WTC11 (cell line): ENCODE measurements around the gene POU2F1. TPM values are rescaled to one million over a fixed set of nuclear protein-coding genes. Genes with fewer than 3 reads are reported as not detected.

Source experiments
- ATAC-seq: fragments of 200-7000 bp; cut with Tn5 transposase; 2 replicates; pipeline ENCODE4 v1.10.0; 2021; ENCODE audit warnings: mild to moderate bottlenecking, moderate library complexity
- CTCF ChIA-PET: fragments of 300-600 bp; sonication (Branson Sonifier 250); formaldehyde crosslinking; loops from one replicate; lab custom pipeline; 2021; ENCODE audit warnings: antibody characterized with exemption; lab: Charles Lee
- POLR2A ChIA-PET: fragments of 350-600 bp; sonication (Branson Sonifier 250); formaldehyde crosslinking; loops from one replicate; lab custom pipeline; 2021; ENCODE audit warnings: antibody characterized with exemption; lab: Charles Lee
- DNase-seq: peaks from one replicate; pipeline ENCODE4 v3.0.0; 2021; ENCODE audit warnings: low spot score
- H3K27ac Mint-ChIP-seq: 2 replicates; pipeline ENCODE4 v1.8.0; 2021; ENCODE audit warnings: mixed read lengths
- H3K27me3 Mint-ChIP-seq: 2 replicates; pipeline ENCODE4 v1.8.0; 2021; ENCODE audit warnings: low read depth, mild to moderate bottlenecking, moderate library complexity, mixed read lengths
- H3K36me3 Mint-ChIP-seq: 2 replicates; pipeline ENCODE4 v1.8.0; 2021; ENCODE audit warnings: mixed read lengths
- H3K4me1 Mint-ChIP-seq: 2 replicates; pipeline ENCODE4 v1.8.0; 2022; ENCODE audit warnings: mixed read lengths
- H3K4me3 Mint-ChIP-seq: 2 replicates; pipeline ENCODE4 v1.8.0; 2021; ENCODE audit warnings: mild to moderate bottlenecking, moderate library complexity, mixed read lengths
- H3K9me3 Mint-ChIP-seq: 2 replicates; pipeline ENCODE4 v1.8.0; 2021; ENCODE audit warnings: mixed read lengths
- CREM ChIP-seq: sonication (generic); formaldehyde crosslinking; IDR thresholded peaks from 2 replicates; pipeline ENCODE4 v1.8.1; 2022; ENCODE audit warnings: mild to moderate bottlenecking, missing genetic modification reagents, moderate library complexity
- ERG ChIP-seq: fragments of 250-450 bp; sonication (Bioruptor Pico); IDR thresholded peaks from 2 replicates; pipeline ENCODE4 v1.8.0; 2021; ENCODE audit warnings: mild to moderate bottlenecking
- ETV6 ChIP-seq: sonication (generic); formaldehyde crosslinking; IDR thresholded peaks from 2 replicates; pipeline ENCODE4 v1.8.1; 2022; ENCODE audit warnings: mild to moderate bottlenecking, missing genetic modification reagents
- OVOL2 ChIP-seq: fragments of 250-450 bp; sonication (Bioruptor Pico); IDR thresholded peaks from 2 replicates; pipeline ENCODE4 v1.9.0; 2021; ENCODE audit warnings: mild to moderate bottlenecking, borderline replicate concordance
- TP53 ChIP-seq: sonication (generic); formaldehyde crosslinking; IDR thresholded peaks from 2 replicates; pipeline ENCODE4 v1.8.1; 2023; ENCODE audit warnings: mild to moderate bottlenecking, missing genetic modification reagents
- ZNF281 ChIP-seq: sonication (generic); formaldehyde crosslinking; IDR thresholded peaks from 2 replicates; pipeline ENCODE4 v1.8.0; 2023; ENCODE audit warnings: mild to moderate bottlenecking, missing genetic modification reagents
- ZNF416 ChIP-seq: fragments of 250-450 bp; sonication (Bioruptor Pico); IDR thresholded peaks from 2 replicates; pipeline ENCODE4 v1.9.0; 2021; ENCODE audit warnings: mild to moderate bottlenecking, inconsistent platforms
- total RNA-seq: library from RNA; stranded (reverse); gene quantifications from 3 replicates; pipeline ENCODE4 v1.2.3, GENCODE V29; 2021
- TF ChIP-seq, protein P1 (sequence below): sonication (generic); formaldehyde crosslinking; IDR thresholded peaks from 2 replicates; pipeline ENCODE4 v1.8.1; 2023; ENCODE audit warnings: mild to moderate bottlenecking, missing genetic modification reagents, borderline replicate concordance

The POU2F1 gene
- total RNA-seq, 1 experiment from 2014 or later: 51.3 TPM

DNA sequence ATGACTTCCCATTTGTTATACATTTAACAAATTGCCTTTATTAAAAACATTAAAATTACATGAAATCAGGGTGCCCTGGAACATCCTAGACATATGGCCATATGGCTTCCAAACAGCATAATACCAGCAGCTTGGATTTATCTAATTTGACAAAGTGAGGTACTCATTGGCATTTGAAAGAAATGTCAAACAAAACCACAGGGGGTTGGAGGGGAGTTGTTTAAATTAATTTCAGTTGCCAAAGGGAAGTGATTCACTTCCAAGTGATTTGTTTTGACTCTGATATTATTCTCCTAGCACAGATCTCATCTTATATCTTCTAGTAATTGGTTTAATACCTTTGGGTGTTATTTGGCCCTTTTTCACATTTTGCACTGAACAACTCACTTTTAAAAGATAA is 24.5 kb upstream of the POU2F1 start:
- ATAC-seq (no peak), DNase-seq (no peak)
- ChIA-PET CTCF (interaction anchor here (1.8 kb wide), 1 partner anchor 58 kb away, joined by 3 read pairs; no protein-coding TSS in a partner anchor), POLR2A (no interaction called here)
- H3K27ac Mint-ChIP-seq: no peak overlapping the region
- H3K4me3 Mint-ChIP-seq: no peak overlapping the region
- H3K27me3 Mint-ChIP-seq: peaks cover 4% of the 10 kb centered on the region
- H3K9me3 Mint-ChIP-seq: no peaks in the 10 kb centered on the region; the same call in 1 of the 2 replicates
- H3K4me1 Mint-ChIP-seq: peaks cover 31% of the 10 kb centered on the region
- H3K36me3 Mint-ChIP-seq: no peaks in the 10 kb centered on the region
- TF ChIP-seq TP53: no peak
- TF ChIP-seq, all 79 proteins: peak for 0

- POLR2A ChIA-PET: interaction anchor here (1.7 kb wide), 1 partner anchor 23 kb away, joined by 5 read pairs; the partner anchor contains the start of gene POU2F1
Observed at GRCh38 chr1:167197236-167197635, 23.4 kb upstream of the POU2F1 start.

GRCh38 chr1:167197692-167198091 is 23.0 kb upstream of the POU2F1 start:
- ChIA-PET CTCF (interaction anchor here (0.7 to 2.0 kb wide), 4 partner anchors 10 to 290 kb away, joined by 3 to 14 read pairs (median 5); partner anchors contain the start of gene POU2F1), POLR2A (interaction anchor here (1.7 kb wide), 1 partner anchor 23 kb away, joined by 5 read pairs; the partner anchor contains the start of gene POU2F1)
- TF ChIP-seq OVOL2 (CRISPR knock-in tag) (no peak), ERG (CRISPR knock-in tag) (no peak), ZNF281 (CRISPR knock-in tag) (no peak), ZNF416 (CRISPR knock-in tag) (no peak)
- TF ChIP-seq, protein P1, sequence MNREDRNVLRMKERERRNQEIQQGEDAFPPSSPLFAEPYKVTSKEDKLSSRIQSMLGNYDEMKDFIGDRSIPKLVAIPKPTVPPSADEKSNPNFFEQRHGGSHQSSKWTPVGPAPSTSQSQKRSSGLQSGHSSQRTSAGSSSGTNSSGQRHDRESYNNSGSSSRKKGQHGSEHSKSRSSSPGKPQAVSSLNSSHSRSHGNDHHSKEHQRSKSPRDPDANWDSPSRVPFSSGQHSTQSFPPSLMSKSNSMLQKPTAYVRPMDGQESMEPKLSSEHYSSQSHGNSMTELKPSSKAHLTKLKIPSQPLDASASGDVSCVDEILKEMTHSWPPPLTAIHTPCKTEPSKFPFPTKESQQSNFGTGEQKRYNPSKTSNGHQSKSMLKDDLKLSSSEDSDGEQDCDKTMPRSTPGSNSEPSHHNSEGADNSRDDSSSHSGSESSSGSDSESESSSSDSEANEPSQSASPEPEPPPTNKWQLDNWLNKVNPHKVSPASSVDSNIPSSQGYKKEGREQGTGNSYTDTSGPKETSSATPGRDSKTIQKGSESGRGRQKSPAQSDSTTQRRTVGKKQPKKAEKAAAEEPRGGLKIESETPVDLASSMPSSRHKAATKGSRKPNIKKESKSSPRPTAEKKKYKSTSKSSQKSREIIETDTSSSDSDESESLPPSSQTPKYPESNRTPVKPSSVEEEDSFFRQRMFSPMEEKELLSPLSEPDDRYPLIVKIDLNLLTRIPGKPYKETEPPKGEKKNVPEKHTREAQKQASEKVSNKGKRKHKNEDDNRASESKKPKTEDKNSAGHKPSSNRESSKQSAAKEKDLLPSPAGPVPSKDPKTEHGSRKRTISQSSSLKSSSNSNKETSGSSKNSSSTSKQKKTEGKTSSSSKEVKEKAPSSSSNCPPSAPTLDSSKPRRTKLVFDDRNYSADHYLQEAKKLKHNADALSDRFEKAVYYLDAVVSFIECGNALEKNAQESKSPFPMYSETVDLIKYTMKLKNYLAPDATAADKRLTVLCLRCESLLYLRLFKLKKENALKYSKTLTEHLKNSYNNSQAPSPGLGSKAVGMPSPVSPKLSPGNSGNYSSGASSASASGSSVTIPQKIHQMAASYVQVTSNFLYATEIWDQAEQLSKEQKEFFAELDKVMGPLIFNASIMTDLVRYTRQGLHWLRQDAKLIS (CRISPR knock-in tag): no peak
- Mint-ChIP-seq H3K27me3 (peaks cover 4% of the 10 kb centered on the region), H3K9me3 (no peaks in the 10 kb centered on the region; the same call in 1 of the 2 replicates), H3K27ac (no peak overlapping the region), H3K4me1 (peaks cover 37% of the 10 kb centered on the region), H3K36me3 (no peaks in the 10 kb centered on the region), H3K4me3 (no peak overlapping the region)
- DNase-seq: no peak
- ATAC-seq: peak; percentile 30; the same call in 1 of the 2 replicates

More at GRCh38 chr1:167197236-167197635, 23.4 kb upstream of the POU2F1 start:
- H3K4me3 Mint-ChIP-seq: no peak overlapping the region
- DNase-seq: no peak
- no peak overlapping the region for H3K27ac Mint-ChIP-seq
- H3K27me3 Mint-ChIP-seq: peaks cover 4% of the 10 kb centered on the region
- no peak for TF ChIP-seq CREM
- H3K4me1 Mint-ChIP-seq: peaks cover 35% of the 10 kb centered on the region
- no peak for ATAC-seq
- H3K9me3 Mint-ChIP-seq: no peaks in the 10 kb centered on the region; the same call in 1 of the 2 replicates
- no peaks in the 10 kb centered on the region for H3K36me3 Mint-ChIP-seq
- CTCF ChIA-PET: interaction anchor here (1.0 to 2.0 kb wide), 2 partner anchors 11 to 23 kb away, joined by 4 to 6 read pairs; partner anchors contain the start of gene POU2F1

GRCh38 chr1:167198518-167199133 is 22.1 kb upstream of the POU2F1 start:
- Mint-ChIP-seq H3K4me3 (no peak overlapping the region), H3K9me3 (no peaks in the 10 kb centered on the region; the same call in 1 of the 2 replicates), H3K36me3 (no peaks in the 10 kb centered on the region), H3K4me1 (peaks cover 30% of the 10 kb centered on the region), H3K27ac (no peak overlapping the region), H3K27me3 (peaks cover 4% of the 10 kb centered on the region)
- ATAC-seq: peak; percentile 66
- DNase-seq: no peak
- ChIA-PET POLR2A (interaction anchor here (1.7 kb wide), 1 partner anchor 22 kb away, joined by 5 read pairs; the partner anchor contains the start of gene POU2F1), CTCF (interaction anchor here (0.7 to 2.0 kb wide), 4 partner anchors 9 to 289 kb away, joined by 3 to 14 read pairs (median 5); partner anchors contain the start of gene POU2F1)
- TF ChIP-seq ETV6 (CRISPR knock-in tag): no peak
